Measurements from ENCODE around the gene RAMACL. TPM values are rescaled to one million over a fixed set of nuclear protein-coding genes. Genes with fewer than 3 reads are reported as not detected.

The RAMACL gene
- total and polyA plus RNA-seq, 2 donors (not counting 1 experiment from before 2014, with no cell fraction given): 2.7 TPM; not detected in 1

DNA sequence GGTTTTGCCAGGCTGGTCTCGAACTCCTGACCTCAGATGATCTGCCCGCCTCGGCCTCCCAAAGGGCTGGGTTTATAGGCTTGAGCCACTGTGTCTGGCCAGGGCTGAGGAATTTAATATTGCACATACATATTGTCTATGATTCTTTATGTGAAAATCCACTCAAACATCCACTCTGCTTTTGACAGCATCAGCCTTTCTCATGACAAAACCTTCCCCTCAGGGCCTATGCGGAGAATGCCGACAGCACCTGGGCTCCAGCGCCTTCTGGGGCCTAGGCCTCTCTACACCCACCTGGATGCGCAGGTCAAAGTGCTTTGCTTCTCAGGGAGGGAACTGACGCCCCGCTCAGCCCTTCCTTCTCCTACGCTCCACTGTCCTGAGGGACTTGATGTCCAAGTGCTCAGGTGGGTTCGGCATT, 5.4 kb downstream of the RAMACL start:
- no peaks in the 10 kb centered on the region for H3K36me3 ChIP-seq (replicated peaks in 1 of 2; ENCODE audit: control extremely low read depth in 1 of 2, control insufficient read depth in 1 of 2, extremely low read depth in 1 of 2, insufficient read depth in 2 of 2, low read length in 1 of 2)
- POLR2A ChIA-PET: no interaction called here
- no peaks in the 10 kb centered on the region for H3K4me1 Mint-ChIP-seq
- H3K27ac ChIP-seq (ENCODE audit: low read length in 2 of 2): no peak overlapping the region
- no peak for TF ChIP-seq EZH2 (IDR thresholded peaks at IDR 0.05; ENCODE audit: borderline replicate concordance, insufficient read depth, low read depth, low read length, poor library complexity, severe bottlenecking)
- H3K4me2 ChIP-seq (replicated peaks; ENCODE audit: low read depth, low read length, poor library complexity, severe bottlenecking): no peak overlapping the region
- 100% methylated on average over 9 of the region's 11 CpGs for WGBS (ENCODE audit: insufficient coverage)
- no peak overlapping the region for H3K27ac Mint-ChIP-seq
- no peaks in the 10 kb centered on the region for H4K20me1 ChIP-seq (ENCODE audit: control insufficient read depth, insufficient read depth, low read length, poor library complexity, severe bottlenecking)
- peaks cover 5% of the 10 kb centered on the region for H3K79me2 ChIP-seq (ENCODE audit: control insufficient read depth, insufficient read depth, low read length)
- DNase-seq (no peak), ATAC-seq (ENCODE audit: low read depth) (no peak)
- intact Hi-C loops (cut with micrococcal nuclease): no loop called here
- peaks cover 9% of the 10 kb centered on the region for H3K9me3 Mint-ChIP-seq (ENCODE audit: insufficient read depth)
- CTCF ChIA-PET: no interaction called here
- peaks cover 0 to 10% (median 3%) of the 10 kb centered on the region in 3 donors for H3K9me3 ChIP-seq (ENCODE audit: control extremely low read depth in 1 of 3, control insufficient read depth in 2 of 3, insufficient read depth in 1 of 3, low read length in 2 of 3)
- no peak overlapping the region for H3K9ac ChIP-seq (ENCODE audit: low read length)
- no peak overlapping the region for H3K4me3 Mint-ChIP-seq
- no peak overlapping the region for H3K4me3 ChIP-seq (ENCODE audit: control extremely low read depth in 1 of 5, extremely low read depth in 1 of 5, insufficient read depth in 1 of 5, low read depth in 2 of 5, low read length in 4 of 5)
- no peaks in the 10 kb centered on the region for H3K27me3 ChIP-seq (replicated peaks in 1 of 4; ENCODE audit: control extremely low read depth in 1 of 4, control insufficient read depth in 3 of 4, insufficient read depth in 4 of 4, low read length in 3 of 4)
- no peak overlapping the region for H2AFZ ChIP-seq (ENCODE audit: insufficient read depth, low read depth, low read length, poor library complexity, severe bottlenecking)
- H3K27me3 Mint-ChIP-seq: no peaks in the 10 kb centered on the region
- no peaks in the 10 kb centered on the region for H3K4me1 ChIP-seq (ENCODE audit: control insufficient read depth in 2 of 2, insufficient read depth in 2 of 2, low read length in 2 of 2)

DNA sequence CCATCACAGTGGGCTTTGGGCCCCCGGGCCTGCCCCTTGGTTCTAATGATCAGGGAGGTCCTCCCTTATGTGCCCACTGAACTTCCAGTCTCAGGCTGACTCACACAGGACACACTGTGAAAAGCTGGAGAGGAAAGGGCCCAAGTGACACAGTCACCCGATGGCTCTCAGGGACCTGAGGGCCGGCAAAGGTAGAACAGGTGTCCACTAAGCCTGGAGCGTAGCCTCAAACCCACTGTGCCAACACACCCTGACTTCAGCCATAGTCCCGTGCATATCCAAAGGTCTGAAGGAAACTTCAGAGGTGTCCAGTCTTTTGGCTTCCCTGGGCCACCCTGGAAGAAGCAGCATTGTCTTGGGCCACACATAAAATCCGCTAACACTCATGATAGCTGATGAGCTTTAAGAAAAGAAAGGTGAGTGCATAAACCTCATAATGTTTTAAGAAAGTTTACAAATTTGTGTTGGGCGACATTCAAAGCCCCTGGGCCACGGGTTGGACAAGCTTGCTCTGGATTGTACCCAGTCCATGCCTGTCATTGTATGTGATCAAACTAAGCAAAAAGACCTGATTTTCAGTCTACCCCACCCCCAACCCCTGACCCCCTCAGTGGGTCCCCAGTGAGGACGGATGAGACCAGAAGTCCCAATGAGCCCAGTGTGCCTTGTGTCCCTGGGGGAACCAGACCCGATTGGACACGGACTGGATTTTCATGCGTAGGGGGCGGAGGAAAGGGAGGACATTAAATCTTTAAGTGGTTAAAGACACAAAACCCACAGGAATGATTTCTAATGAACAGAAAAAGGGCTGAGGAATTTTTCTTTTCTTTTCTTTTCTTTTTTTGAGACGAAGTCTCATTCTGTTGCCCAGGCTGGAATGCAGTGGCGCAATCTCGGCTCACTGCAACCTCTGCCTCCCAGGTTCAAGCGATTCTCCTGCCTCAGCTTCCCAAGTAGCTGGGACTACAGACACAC, 6.1 kb downstream of the RAMACL start:
- no peak overlapping the region for H3K4me3 Mint-ChIP-seq
- H3K4me1 ChIP-seq (ENCODE audit: control insufficient read depth in 2 of 2, insufficient read depth in 2 of 2, low read length in 2 of 2): no peaks in the 10 kb centered on the region
- no peaks in the 10 kb centered on the region for H4K20me1 ChIP-seq (ENCODE audit: control insufficient read depth, insufficient read depth, low read length, poor library complexity, severe bottlenecking)
- H3K4me3 ChIP-seq (ENCODE audit: control extremely low read depth in 1 of 5, extremely low read depth in 1 of 5, insufficient read depth in 1 of 5, low read depth in 2 of 5, low read length in 4 of 5): no peak overlapping the region
- peaks cover 11% of the 10 kb centered on the region for H3K9me3 Mint-ChIP-seq (ENCODE audit: insufficient read depth)
- ChIA-PET POLR2A (no interaction called here), CTCF (no interaction called here)
- H3K4me1 Mint-ChIP-seq: no peaks in the 10 kb centered on the region
- ATAC-seq (ENCODE audit: low read depth): no peak
- no peaks in the 10 kb centered on the region for H3K27me3 Mint-ChIP-seq
- WGBS (ENCODE audit: insufficient coverage): 95% methylated on average over 11 of the region's 17 CpGs
- no peak for DNase-seq
- H3K27me3 ChIP-seq (replicated peaks in 1 of 4; ENCODE audit: control extremely low read depth in 1 of 4, control insufficient read depth in 3 of 4, insufficient read depth in 4 of 4, low read length in 3 of 4): no peaks in the 10 kb centered on the region
- H3K79me2 ChIP-seq (ENCODE audit: control insufficient read depth, insufficient read depth, low read length): peaks cover 5% of the 10 kb centered on the region
- no peak overlapping the region for H3K27ac ChIP-seq (ENCODE audit: low read length in 2 of 2)
- no peaks in the 10 kb centered on the region for H3K36me3 ChIP-seq (replicated peaks in 1 of 2; ENCODE audit: control extremely low read depth in 1 of 2, control insufficient read depth in 1 of 2, extremely low read depth in 1 of 2, insufficient read depth in 2 of 2, low read length in 1 of 2)
- H3K9me3 ChIP-seq (ENCODE audit: control extremely low read depth in 1 of 3, control insufficient read depth in 2 of 3, insufficient read depth in 1 of 3, low read length in 2 of 3): peaks cover 0 to 10% (median 7%) of the 10 kb centered on the region in 3 donors
- no peak for TF ChIP-seq EZH2 (IDR thresholded peaks at IDR 0.05; ENCODE audit: borderline replicate concordance, insufficient read depth, low read depth, low read length, poor library complexity, severe bottlenecking)
- TF ChIP-seq, protein P1, sequence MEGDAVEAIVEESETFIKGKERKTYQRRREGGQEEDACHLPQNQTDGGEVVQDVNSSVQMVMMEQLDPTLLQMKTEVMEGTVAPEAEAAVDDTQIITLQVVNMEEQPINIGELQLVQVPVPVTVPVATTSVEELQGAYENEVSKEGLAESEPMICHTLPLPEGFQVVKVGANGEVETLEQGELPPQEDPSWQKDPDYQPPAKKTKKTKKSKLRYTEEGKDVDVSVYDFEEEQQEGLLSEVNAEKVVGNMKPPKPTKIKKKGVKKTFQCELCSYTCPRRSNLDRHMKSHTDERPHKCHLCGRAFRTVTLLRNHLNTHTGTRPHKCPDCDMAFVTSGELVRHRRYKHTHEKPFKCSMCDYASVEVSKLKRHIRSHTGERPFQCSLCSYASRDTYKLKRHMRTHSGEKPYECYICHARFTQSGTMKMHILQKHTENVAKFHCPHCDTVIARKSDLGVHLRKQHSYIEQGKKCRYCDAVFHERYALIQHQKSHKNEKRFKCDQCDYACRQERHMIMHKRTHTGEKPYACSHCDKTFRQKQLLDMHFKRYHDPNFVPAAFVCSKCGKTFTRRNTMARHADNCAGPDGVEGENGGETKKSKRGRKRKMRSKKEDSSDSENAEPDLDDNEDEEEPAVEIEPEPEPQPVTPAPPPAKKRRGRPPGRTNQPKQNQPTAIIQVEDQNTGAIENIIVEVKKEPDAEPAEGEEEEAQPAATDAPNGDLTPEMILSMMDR (IDR thresholded peaks at IDR 0.05): no peak
- intact Hi-C loops (cut with micrococcal nuclease): no loop called here
- H2AFZ ChIP-seq (ENCODE audit: insufficient read depth, low read depth, low read length, poor library complexity, severe bottlenecking): no peak overlapping the region
- no peak overlapping the region for H3K27ac Mint-ChIP-seq
- H3K4me2 ChIP-seq (replicated peaks; ENCODE audit: low read depth, low read length, poor library complexity, severe bottlenecking): no peak overlapping the region
- H3K9ac ChIP-seq (ENCODE audit: low read length): no peak overlapping the region
